ENCODE data around the gene TRUB2.

The TRUB2 gene

DNA sequence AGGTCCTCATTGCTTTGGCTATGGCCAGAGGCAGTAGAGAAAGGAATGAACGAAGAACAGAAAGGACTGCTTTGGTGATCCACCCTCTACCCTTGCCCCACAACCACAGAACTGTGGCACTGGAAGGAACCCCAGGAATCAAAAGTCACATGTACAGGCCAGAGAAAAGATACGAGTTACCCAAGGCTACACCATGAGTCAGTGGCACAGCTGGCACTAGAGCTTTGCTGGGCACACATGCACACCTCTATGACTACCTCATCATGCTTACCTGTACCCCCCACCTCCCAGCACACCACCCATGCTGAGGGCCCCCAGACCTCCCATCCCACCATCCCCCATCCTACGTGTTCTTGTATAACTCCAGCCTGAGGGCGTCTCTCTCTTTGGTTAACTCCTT, 59.6 kb downstream of the TRUB2 start:
- DNase-seq = no peak

DNA sequence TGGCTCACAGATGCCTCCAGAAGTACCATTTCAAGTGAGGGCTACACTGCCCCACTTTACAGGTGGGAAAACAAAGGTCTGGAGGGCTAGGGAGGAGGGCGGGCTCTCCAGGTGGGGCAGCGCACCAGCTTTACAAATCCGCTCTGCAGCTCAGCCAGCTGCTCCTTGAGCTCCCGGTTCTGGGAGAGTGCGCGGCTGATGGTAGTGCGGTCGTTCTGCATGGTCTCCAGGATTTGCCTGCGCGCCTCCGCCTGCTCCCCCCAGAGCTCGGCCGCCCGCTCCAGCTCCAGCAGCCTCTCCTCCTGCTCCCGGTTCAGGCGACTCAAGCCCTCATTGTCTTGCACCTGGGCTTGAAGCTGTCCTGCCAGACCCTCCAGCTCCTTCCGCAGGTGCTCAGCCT, 61.9 kb downstream of the TRUB2 start:
- DNase-seq = no peak

DNA sequence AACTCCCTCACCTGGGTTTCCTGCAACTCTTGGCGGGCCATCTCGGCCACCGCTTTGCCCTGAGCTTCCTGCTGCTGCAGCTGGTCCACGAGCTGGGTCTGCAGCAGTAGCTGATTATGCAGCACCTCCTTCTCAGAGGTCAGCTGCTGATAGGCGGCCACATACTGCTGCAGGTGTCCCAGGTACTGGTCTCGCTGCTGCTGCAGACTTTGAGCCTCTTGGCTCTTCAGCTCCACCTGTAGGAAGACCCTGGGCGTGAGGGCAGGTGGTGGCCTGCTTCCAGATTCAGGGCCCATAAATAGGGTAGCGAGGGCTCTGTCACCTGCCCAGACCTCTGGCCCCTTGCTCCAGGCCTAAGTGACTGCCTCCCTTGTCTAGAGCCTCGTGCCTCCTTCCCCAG, 63.1 kb downstream of the TRUB2 start:
- no peak for DNase-seq

DNA sequence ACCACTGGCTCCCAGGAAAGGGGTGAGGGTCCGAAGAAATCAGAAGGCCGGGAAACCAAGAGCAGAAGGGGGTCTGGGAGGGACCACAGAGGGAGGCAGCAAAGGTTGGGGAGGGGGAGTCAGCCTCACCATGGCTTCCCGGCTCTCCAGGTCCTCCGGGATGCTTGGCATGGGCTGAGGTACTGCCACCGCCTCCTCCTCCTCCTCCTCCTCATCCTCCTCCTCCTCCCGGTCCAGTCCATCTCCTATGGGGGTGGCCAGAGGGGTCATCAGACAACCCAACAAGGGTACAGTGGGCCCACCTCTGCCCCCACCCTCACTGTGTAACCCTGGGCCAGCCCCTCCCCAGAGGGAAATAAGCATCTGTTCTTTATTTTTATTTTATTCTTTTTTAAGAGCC, 63.9 kb downstream of the TRUB2 start:
- no peak for DNase-seq

DNA sequence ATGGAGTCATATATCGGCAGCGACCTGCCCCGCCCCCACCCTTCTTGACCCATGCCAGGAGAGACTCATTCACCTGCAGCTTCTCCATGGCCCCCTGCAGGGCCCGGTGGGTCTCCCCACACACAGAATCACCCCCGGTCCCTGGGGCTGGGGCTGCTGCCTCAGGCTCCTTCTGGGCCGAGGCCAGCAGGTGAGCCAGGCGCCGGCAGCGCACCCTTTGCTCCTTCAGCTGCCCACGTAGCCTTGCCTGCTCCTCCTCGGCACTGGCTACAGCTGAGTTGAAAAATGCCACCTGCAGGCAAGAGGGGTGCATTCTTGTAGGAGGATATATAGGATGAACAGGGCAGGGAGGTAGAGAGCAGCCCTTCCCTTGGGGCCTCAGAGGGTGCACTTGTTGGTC, 64.3 kb downstream of the TRUB2 start:
- no peak for DNase-seq

DNA sequence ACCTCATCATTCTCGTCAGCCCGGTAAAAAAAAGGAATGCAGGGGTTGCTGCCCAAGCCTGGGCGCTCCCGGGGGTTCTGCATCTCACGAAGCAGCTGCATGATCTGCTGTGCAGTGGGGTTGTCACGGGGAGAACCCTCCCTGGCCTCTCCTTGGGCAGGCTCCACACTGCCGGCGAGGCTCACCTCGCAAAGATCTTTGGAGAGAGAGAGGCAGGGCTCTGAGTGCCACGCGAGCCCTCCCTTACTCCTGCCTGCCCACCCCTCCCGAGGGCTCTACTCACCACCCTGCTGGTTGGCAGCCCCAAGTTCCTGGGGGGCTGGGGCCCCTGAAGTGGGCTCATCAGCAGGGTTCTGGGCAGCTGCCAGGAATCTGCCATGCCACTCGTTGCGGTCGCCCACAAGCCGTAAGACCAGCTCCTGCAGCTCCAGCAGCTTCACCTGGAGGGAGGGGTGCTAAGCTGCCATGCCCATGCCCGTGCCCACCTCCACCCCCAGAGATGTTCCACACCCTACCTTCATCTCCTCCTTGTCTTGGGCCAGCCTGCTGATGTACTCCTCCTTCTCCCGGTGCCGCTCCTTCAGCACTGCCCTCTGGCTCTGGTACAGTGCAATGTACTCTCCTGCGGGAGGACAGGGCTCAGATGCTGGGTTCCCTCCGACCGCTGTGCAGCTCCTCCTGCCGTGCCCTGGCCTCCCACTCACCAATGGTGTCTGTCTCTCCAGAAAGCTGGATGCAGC, 65.0 kb downstream of the TRUB2 start:
- no peak for DNase-seq
